GM23248 (cell line): Measurements from ENCODE around the gene NXPH4. TPM values are rescaled to one million over a fixed set of nuclear protein-coding genes. Genes with fewer than 3 reads are reported as not detected.

ENCODE experiments used
- DNase-seq: peaks from one replicate; pipeline ENCODE4 v3.0.0-alpha.2; 2015
- H2AFZ ChIP-seq: fragments of 200-600 bp; sonication (generic); 2 replicates; pipeline ENCODE4 v1.6.1; 2016; ENCODE audit warnings: antibody characterized with exemption
- H3F3A ChIP-seq: fragments of 200-600 bp; sonication (generic); 2 replicates; pipeline ENCODE4 v1.6.1; 2016; ENCODE audit warnings: mild to moderate bottlenecking, antibody characterized with exemption, mixed run types; ENCODE audit not compliant: insufficient read depth
- H3K27ac ChIP-seq: fragments of 200-600 bp; sonication (generic); 2 replicates; pipeline ENCODE4 v1.5.1; 2016; ENCODE audit warnings: mild to moderate bottlenecking
- H3K27me3 ChIP-seq: fragments of 200-600 bp; sonication (generic); replicated peaks from 2 replicates; pipeline ENCODE4 v1.6.1; 2016; ENCODE audit warnings: mild to moderate bottlenecking; ENCODE audit not compliant: insufficient read depth
- H3K36me3 ChIP-seq: fragments of 200-600 bp; sonication (generic); 2 replicates; pipeline ENCODE4 v1.6.1; 2016; ENCODE audit warnings: low read depth, mild to moderate bottlenecking
- H3K4me1 ChIP-seq: fragments of 200-600 bp; sonication (generic); 2 replicates; pipeline ENCODE4 v1.6.1; 2016; ENCODE audit warnings: mild to moderate bottlenecking; ENCODE audit not compliant: insufficient read depth
- H3K4me2 ChIP-seq: fragments of 200-600 bp; sonication (generic); one replicate; pipeline ENCODE4 v1.6.1; 2016; ENCODE audit warnings: mild to moderate bottlenecking; ENCODE audit not compliant: unreplicated experiment
- H3K4me3 ChIP-seq: fragments of 200-600 bp; sonication (generic); 2 replicates; pipeline ENCODE4 v1.5.1; 2016; ENCODE audit warnings: mild to moderate bottlenecking
- H3K79me2 ChIP-seq: fragments of 200-600 bp; sonication (generic); 2 replicates; pipeline ENCODE4 v1.6.1; 2016; ENCODE audit warnings: mild to moderate bottlenecking; ENCODE audit not compliant: insufficient read depth
- H3K9ac ChIP-seq: fragments of 200-600 bp; sonication (generic); 2 replicates; pipeline ENCODE4 v1.6.1; 2016; ENCODE audit warnings: mild to moderate bottlenecking
- H3K9me2 ChIP-seq: fragments of 200-600 bp; sonication (generic); 2 replicates; pipeline ENCODE4 v1.6.1; 2016; ENCODE audit warnings: mixed run types, mild to moderate bottlenecking, moderate library complexity; ENCODE audit not compliant: insufficient read depth
- H3K9me3 ChIP-seq: fragments of 200-600 bp; sonication (generic); one replicate; pipeline ENCODE4 v1.6.1; 2017; ENCODE audit warnings: low read depth
- H4K20me1 ChIP-seq: fragments of 200-600 bp; sonication (generic); 2 replicates; pipeline ENCODE4 v1.6.0; 2016; ENCODE audit not compliant: insufficient read depth
- EZH2 ChIP-seq: fragments of 200-600 bp; sonication (generic); IDR thresholded peaks from 2 replicates; pipeline ENCODE4 v1.6.1; 2018; ENCODE audit warnings: antibody characterized with exemption, mild to moderate bottlenecking; ENCODE audit not compliant: insufficient read depth, poor library complexity, severe bottlenecking
- EZH2phosphoT487 ChIP-seq: fragments of 200-600 bp; sonication (generic); IDR thresholded peaks from 2 replicates; pipeline ENCODE4 v1.6.1; 2018; ENCODE audit warnings: antibody characterized with exemption, moderate library complexity, mild to moderate bottlenecking, low read depth; ENCODE audit not compliant: insufficient read depth
- WGBS, 2 experiments: methylation state at CpG; one replicate each; pipeline ENCODE4 v1.1.6; 2015 to 2017; ENCODE audit warnings: low lambda C conversion rate in 2 of 2, low coverage in 1 of 2; ENCODE audit errors: missing lambda C conversion rate in 2 of 2; 5-methylcytosine and 5-hydroxymethylcytosine counted together
- in situ Hi-C: fragments of 300-500 bp; cut with MboI; formaldehyde crosslinking; loops from 2 replicates; pipeline ENCODE4 v1.15.0; 2020
- polyA plus RNA-seq: library from polyadenylated mRNA; unstranded; fragments of >200 nt; fragmentation: Nextera tagmentation; extraction: Ambion mirVana; gene quantifications from 2 replicates; pipeline ENCODE4 v1.2.1, GENCODE V29; 2016
- total RNA-seq: library from RNA; depleted of rRNA; stranded (reverse); fragments of >200 nt; shearing (Covaris generic); gene quantifications from 2 replicates; pipeline ENCODE4 v1.2.3, GENCODE V29; 2014

Gene NXPH4
- total and polyA plus RNA-seq, 2 experiments from 2014 or later = 5.4 to 5.7 TPM

- no peak overlapping the region for H3K9ac ChIP-seq
- H3K36me3 ChIP-seq = peaks cover 57% of the 10 kb centered on the region; the same call in 1 of the 2 replicates
- no peak for TF ChIP-seq EZH2
- no peak for TF ChIP-seq EZH2phosphoT487
- no peak for DNase-seq
- in situ Hi-C loops = no loop called here
- H3F3A ChIP-seq = peaks cover 5% of the 10 kb centered on the region; the same call in 1 of the 2 replicates
- no peaks in the 10 kb centered on the region for H4K20me1 ChIP-seq
- peaks cover 21% of the 10 kb centered on the region for H3K79me2 ChIP-seq
- no peaks in the 10 kb centered on the region for H3K9me3 ChIP-seq
- H3K9me2 ChIP-seq = no peaks in the 10 kb centered on the region
- no peak overlapping the region for H2AFZ ChIP-seq
- no peak overlapping the region for H3K4me3 ChIP-seq
- no peaks in the 10 kb centered on the region for H3K4me1 ChIP-seq
- no peak overlapping the region for H3K4me2 ChIP-seq
- no peaks in the 10 kb centered on the region for H3K27me3 ChIP-seq
- no peak overlapping the region for H3K27ac ChIP-seq
- WGBS, 2 experiments = 77 to 80% methylated on average over 8 of the region's 8 CpGs
Observed at GRCh38 chr12:57201219-57201618, 15.4 kb upstream of the NXPH4 start.

DNA sequence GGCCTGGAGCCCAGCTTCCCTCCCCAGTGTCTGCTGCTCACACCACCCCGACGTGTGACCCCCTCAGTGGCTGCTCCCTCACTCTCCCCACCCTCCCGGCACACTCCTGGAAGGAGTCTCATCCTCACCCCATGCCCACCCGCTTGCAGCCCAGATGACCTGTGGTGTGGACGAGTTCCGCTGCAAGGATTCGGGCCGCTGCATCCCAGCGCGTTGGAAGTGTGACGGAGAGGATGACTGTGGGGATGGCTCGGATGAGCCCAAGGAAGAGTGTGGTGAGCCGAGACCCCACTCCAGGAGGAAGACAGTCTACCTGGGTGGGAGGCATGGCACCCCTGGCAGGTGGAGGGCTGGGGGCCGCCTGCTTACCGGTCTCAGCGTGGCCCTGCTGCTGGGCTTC, 15.0 kb upstream of the NXPH4 start:
- Histone ChIP-seq H3K4me1 (no peaks in the 10 kb centered on the region), H3K9me3 (no peaks in the 10 kb centered on the region), H3K4me2 (no peak overlapping the region), H3K9me2 (no peaks in the 10 kb centered on the region), H4K20me1 (no peaks in the 10 kb centered on the region), H3F3A (peaks cover 9% of the 10 kb centered on the region), H3K27me3 (no peaks in the 10 kb centered on the region), H3K27ac (no peak overlapping the region), H3K79me2 (peaks cover 19% of the 10 kb centered on the region; the same call in 1 of the 2 replicates), H3K36me3 (peaks cover 57% of the 10 kb centered on the region), H3K9ac (no peak overlapping the region), H3K4me3 (no peak overlapping the region), H2AFZ (no peak overlapping the region)
- in situ Hi-C loops = no loop called here
- no peak for DNase-seq
- TF ChIP-seq EZH2 (no peak), EZH2phosphoT487 (no peak)
- WGBS, 2 experiments = 90 to 97% methylated on average over 14 to 16 of the region's 16 CpGs

- no peak overlapping the region for H3K4me2 ChIP-seq
- H3K9me3 ChIP-seq = no peaks in the 10 kb centered on the region
- H3K9me2 ChIP-seq = no peaks in the 10 kb centered on the region
- H3K27me3 ChIP-seq = no peaks in the 10 kb centered on the region
- in situ Hi-C loops = no loop called here
- no peak overlapping the region for H3K27ac ChIP-seq
- H4K20me1 ChIP-seq = no peaks in the 10 kb centered on the region
- no peak overlapping the region for H2AFZ ChIP-seq
- no peaks in the 10 kb centered on the region for H3K4me1 ChIP-seq
- H3F3A ChIP-seq = peaks cover 13% of the 10 kb centered on the region
- peaks cover 54% of the 10 kb centered on the region for H3K36me3 ChIP-seq
- no peak overlapping the region for H3K4me3 ChIP-seq
- no peak overlapping the region for H3K9ac ChIP-seq
- peaks cover 19% of the 10 kb centered on the region; the same call in 1 of the 2 replicates for H3K79me2 ChIP-seq
- DNase-seq = no peak
- 83 to 85% methylated on average over 12 to 19 of the region's 19 CpGs for WGBS, 2 experiments
- TF ChIP-seq EZH2 = no peak
- TF ChIP-seq EZH2phosphoT487 = no peak
Observed at GRCh38 chr12:57202321-57202720, 14.3 kb upstream of the NXPH4 start.

GRCh38 chr12:57203201-57203600, 13.4 kb upstream of the NXPH4 start:
- Histone ChIP-seq H3K4me1 (no peaks in the 10 kb centered on the region), H2AFZ (no peak overlapping the region), H3K9me2 (no peaks in the 10 kb centered on the region), H3K4me3 (no peak overlapping the region), H3K27ac (no peak overlapping the region), H3K27me3 (no peaks in the 10 kb centered on the region), H3K79me2 (peaks cover 19% of the 10 kb centered on the region; the same call in 1 of the 2 replicates), H3K4me2 (no peak overlapping the region), H3K36me3 (peaks cover 55% of the 10 kb centered on the region), H3K9ac (no peak overlapping the region), H3F3A (peaks cover 22% of the 10 kb centered on the region), H4K20me1 (no peaks in the 10 kb centered on the region), H3K9me3 (no peaks in the 10 kb centered on the region)
- TF ChIP-seq EZH2phosphoT487 (no peak), EZH2 (no peak)
- WGBS, 2 experiments = 93 to 94% methylated on average over 26 to 27 of the region's 28 CpGs
- in situ Hi-C loops = no loop called here
- DNase-seq = no peak

GRCh38 chr12:57203791-57204190, 12.8 kb upstream of the NXPH4 start:
- Histone ChIP-seq H3K27me3 (no peaks in the 10 kb centered on the region), H3K27ac (no peak overlapping the region), H3K9me3 (no peaks in the 10 kb centered on the region), H2AFZ (no peak overlapping the region), H3K79me2 (peaks cover 14% of the 10 kb centered on the region; the same call in 1 of the 2 replicates), H3K4me1 (no peaks in the 10 kb centered on the region), H3K4me3 (no peak overlapping the region), H3K4me2 (no peak overlapping the region), H3K9ac (no peak overlapping the region), H4K20me1 (no peaks in the 10 kb centered on the region), H3K36me3 (peaks cover 49% of the 10 kb centered on the region), H3F3A (peaks cover 27% of the 10 kb centered on the region), H3K9me2 (no peaks in the 10 kb centered on the region)
- WGBS, 2 experiments = 77 to 83% methylated on average over 11 of the region's 11 CpGs
- DNase-seq = no peak
- in situ Hi-C loops = no loop called here
- TF ChIP-seq EZH2phosphoT487 (no peak), EZH2 (no peak)
